Head of caudate nucleus (tissue), 42 donors: ENCODE results near the gene PRKRA.

Experiments used
- DNase-seq, 42 donors: peaks; one replicate each; pipeline versions ENCODE4 v3.0.0 to v3.0.0-alpha.2; 2020 to 2021; ENCODE audit warnings: mixed read lengths in 7 of 42
- intact Hi-C: fragments of 100-400 bp; cut with DNase I; formaldehyde crosslinking; loops from one replicate; pipeline ENCODE4 v1.15.0; 2022

PRKRA gene

GRCh38 chr2:178388287-178388686 is 62.7 kb downstream of the PRKRA start:
- intact Hi-C loops: no loop called here
- no peak for DNase-seq

DNA sequence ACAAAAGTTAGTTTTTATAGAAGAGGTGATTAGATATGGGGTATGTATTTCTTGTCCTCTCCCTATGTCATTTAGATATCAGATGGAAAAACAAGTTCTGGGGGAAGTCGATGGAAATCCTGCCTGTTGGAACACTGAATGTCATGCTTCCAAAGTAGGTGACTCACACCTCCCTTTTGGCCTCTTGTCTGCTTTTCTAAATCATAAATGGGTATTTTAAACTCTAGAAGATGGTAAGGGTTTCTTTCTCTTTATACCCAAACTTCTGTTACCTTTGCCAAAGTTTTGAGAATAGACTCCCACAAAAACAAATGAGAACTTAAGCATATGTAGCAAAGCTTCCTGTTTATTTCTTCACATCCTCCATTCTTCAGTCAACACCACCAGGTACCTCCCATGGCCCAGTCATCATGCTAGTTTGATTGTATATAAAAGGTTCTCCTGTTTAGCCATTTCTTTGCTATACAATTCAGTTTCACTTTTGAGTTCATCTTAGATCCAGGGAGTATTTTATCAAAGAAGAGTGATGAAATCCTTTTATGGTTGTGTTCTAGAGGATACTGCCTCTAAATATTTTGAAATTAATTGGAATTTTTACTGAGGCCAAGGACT is 63.9 kb downstream of the PRKRA start:
- DNase-seq: no peak
- intact Hi-C loops: no loop called here

GRCh38 chr2:178385595-178386148 is 65.3 kb downstream of the PRKRA start:
- DNase-seq: no peak
- intact Hi-C loops: no loop called here

GRCh38 chr2:178383718-178384117 is 67.3 kb downstream of the PRKRA start:
- no peak for DNase-seq
- intact Hi-C loops: no loop called here
